Activated CD4-positive, alpha-beta T cell treated with anti-CD3 and anti-CD28 coated beads for 36 hours (primary cell): Measurements from ENCODE around the gene KCNMB2. TPM values are rescaled to one million over a fixed set of nuclear protein-coding genes. Genes with fewer than 3 reads are reported as not detected.

Experiments used
- ATAC-seq: fragments of 200-7000 bp; cut with Tn5 transposase; one replicate; pipeline ENCODE4 v1.10.0; 2021; ENCODE audit warnings: mild to moderate bottlenecking, moderate library complexity
- CTCF ChIA-PET: fragments of 350-600 bp; sonication (Branson Sonifier 250); formaldehyde crosslinking; loops from one replicate; lab custom pipeline; 2021; ENCODE audit warnings: antibody characterized with exemption; lab: Charles Lee
- POLR2A ChIA-PET: fragments of 350-600 bp; sonication (Branson Sonifier 250); formaldehyde crosslinking; loops from one replicate; lab custom pipeline; 2021; ENCODE audit warnings: antibody characterized with exemption, inconsistent platforms; lab: Charles Lee
- DNase-seq: peaks from one replicate; pipeline ENCODE4 v3.0.0-alpha.2; 2020
- H3K27ac Mint-ChIP-seq: one replicate; pipeline ENCODE4 v1.8.0; 2021; ENCODE audit warnings: mixed read lengths
- H3K27me3 Mint-ChIP-seq: one replicate; pipeline ENCODE4 v1.8.0; 2021; ENCODE audit warnings: mixed read lengths
- H3K36me3 Mint-ChIP-seq: one replicate; pipeline ENCODE4 v1.8.0; 2021; ENCODE audit warnings: low read depth, mixed read lengths
- H3K4me1 Mint-ChIP-seq: one replicate; pipeline ENCODE4 v1.8.0; 2021; ENCODE audit warnings: mixed read lengths
- H3K4me3 Mint-ChIP-seq: one replicate; pipeline ENCODE4 v1.8.0; 2021; ENCODE audit warnings: mild to moderate bottlenecking, moderate library complexity, mixed read lengths
- H3K9me3 Mint-ChIP-seq: one replicate; pipeline ENCODE4 v1.8.0; 2021; ENCODE audit warnings: low read depth, mixed read lengths
- intact Hi-C, 2 experiments: fragments of 100-400 bp; cut with DNase I in 1 of 2; cut with micrococcal nuclease in 1 of 2; formaldehyde crosslinking; loops; one replicate each; pipeline versions ENCODE4 v1.14.2 to v1.15.1; 2022 to 2024; cut with DNase I, micrococcal nuclease
- total RNA-seq, 2 experiments: library from RNA; stranded (reverse); gene quantifications; one replicate each; pipeline ENCODE4 v1.2.3, GENCODE V29; 2021

The KCNMB2 gene
- total RNA-seq, 2 experiments from 2014 or later = not detected

DNA sequence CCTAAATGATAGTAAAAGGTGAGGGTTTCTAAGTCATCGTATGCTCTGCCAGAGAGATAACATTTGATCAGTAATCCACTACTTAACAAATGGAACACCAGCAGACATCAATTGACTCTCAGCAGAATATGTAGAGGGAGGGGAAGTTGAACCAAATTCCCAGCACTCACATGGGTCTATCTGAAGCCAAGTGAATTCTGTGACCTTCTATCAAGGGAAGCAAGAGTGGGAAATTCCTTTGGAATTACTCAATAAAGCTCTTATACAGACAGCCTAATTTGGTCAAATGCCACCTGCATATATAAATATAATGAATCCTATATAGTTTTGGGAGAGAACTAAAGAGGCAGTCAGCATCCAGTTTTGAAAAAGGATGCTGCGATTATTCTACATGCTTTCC lies 15.8 kb upstream of the KCNMB2 start:
- H3K27ac Mint-ChIP-seq = no peak overlapping the region
- H3K4me1 Mint-ChIP-seq = no peaks in the 10 kb centered on the region
- ATAC-seq = no peak
- no peaks in the 10 kb centered on the region for H3K9me3 Mint-ChIP-seq
- POLR2A ChIA-PET = no interaction called here
- H3K36me3 Mint-ChIP-seq = no peaks in the 10 kb centered on the region
- CTCF ChIA-PET = no interaction called here
- DNase-seq = no peak
- peaks cover 5% of the 10 kb centered on the region for H3K27me3 Mint-ChIP-seq
- intact Hi-C loops = no loop called here
- no peak overlapping the region for H3K4me3 Mint-ChIP-seq

DNA sequence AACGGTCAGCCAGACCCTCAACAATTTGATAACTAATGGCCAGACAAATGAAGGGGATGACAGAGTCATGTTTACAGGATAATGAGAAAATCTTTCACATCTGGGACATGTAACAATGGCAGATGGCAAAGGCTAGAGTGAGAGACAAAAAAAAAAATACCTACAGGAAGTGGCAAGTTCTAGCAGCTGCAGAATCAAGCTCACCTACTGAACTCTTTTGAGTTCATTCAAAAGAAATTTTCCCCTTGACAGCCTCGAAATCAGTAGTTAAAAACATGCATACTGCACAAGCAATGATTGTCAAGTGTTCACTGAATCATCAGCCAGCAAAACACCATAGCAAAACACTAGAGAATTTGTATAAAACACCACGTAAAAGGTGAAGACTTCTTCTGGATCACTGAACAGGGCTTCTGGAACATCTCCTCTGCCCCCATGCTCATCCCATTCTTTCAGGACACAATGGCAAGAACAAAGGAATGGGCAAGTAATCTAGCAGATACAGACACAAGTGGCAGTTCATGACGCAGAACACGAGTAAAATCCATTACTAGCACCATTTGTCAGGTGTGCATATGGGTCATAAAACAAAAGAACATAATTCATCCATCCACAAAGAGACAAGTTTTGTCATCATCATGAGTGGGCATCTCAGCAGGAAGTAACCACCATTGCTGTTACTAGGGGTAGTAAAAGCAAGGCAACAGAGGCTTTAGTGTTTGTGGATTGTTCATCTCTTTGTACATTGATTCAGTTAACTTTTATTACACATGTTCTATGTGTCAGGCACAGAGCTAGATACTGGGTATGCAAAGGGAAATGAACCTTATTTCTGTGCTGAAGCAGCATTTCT lies 13.8 kb upstream of the KCNMB2 start:
- Mint-ChIP-seq H3K4me3 (no peak overlapping the region), H3K4me1 (no peaks in the 10 kb centered on the region), H3K27ac (no peak overlapping the region), H3K36me3 (no peaks in the 10 kb centered on the region), H3K9me3 (no peaks in the 10 kb centered on the region), H3K27me3 (peaks cover 7% of the 10 kb centered on the region)
- POLR2A ChIA-PET = no interaction called here
- DNase-seq (no peak), ATAC-seq (no peak)
- CTCF ChIA-PET = interaction anchor here (0.6 kb wide), 1 partner anchor 79 kb away, joined by 3 read pairs; no protein-coding TSS in a partner anchor
- intact Hi-C loops = no loop called here

DNA sequence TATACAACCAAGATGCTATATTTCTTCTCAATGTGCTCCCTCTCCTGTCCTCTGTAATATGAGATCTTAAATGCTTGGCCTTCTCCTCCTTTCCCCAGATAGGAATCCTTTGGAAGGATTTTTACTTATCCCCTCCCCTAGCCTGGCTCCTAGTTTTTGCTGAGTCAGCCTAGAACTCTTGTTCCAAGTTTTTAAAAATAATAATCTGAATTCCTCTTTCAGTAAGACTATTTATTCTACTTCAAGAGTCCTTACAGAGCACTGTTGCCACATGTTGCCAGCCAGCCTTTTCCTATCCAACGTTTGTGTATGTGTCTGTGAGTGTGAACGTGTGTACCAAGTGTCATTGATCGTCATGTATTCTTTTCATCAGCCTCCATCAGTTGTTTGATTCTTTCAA lies 11.0 kb upstream of the KCNMB2 start:
- H3K36me3 Mint-ChIP-seq = no peaks in the 10 kb centered on the region
- H3K27ac Mint-ChIP-seq = no peak overlapping the region
- no peaks in the 10 kb centered on the region for H3K4me1 Mint-ChIP-seq
- CTCF ChIA-PET = no interaction called here
- no peaks in the 10 kb centered on the region for H3K9me3 Mint-ChIP-seq
- POLR2A ChIA-PET = no interaction called here
- H3K27me3 Mint-ChIP-seq = peaks cover 10% of the 10 kb centered on the region
- intact Hi-C loops = no loop called here
- DNase-seq (no peak), ATAC-seq (no peak)
- H3K4me3 Mint-ChIP-seq = no peak overlapping the region

DNA sequence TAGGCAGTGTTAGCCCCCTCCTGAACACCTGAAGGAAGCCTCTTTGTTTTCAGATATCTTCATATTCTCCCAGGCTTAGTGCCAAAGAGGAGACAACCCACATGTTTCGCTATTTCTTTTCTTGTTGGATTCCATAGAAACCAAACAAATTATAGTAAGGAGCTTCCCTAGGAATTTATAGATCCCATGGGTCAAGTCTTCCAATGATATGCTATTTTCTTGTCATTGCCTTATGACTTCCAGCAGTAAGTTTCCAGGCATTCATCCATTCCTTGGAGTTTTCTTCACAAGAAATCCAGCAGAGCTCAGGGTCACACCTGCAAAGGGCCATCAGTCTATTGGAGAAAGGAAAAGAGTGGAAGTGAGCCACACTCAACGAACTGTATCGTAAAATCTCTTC lies 9.9 kb upstream of the KCNMB2 start:
- H3K4me1 Mint-ChIP-seq = no peaks in the 10 kb centered on the region
- DNase-seq = no peak
- no peak overlapping the region for H3K4me3 Mint-ChIP-seq
- no peak overlapping the region for H3K27ac Mint-ChIP-seq
- peaks cover 10% of the 10 kb centered on the region for H3K27me3 Mint-ChIP-seq
- no peaks in the 10 kb centered on the region for H3K9me3 Mint-ChIP-seq
- intact Hi-C loops = no loop called here
- no peaks in the 10 kb centered on the region for H3K36me3 Mint-ChIP-seq
- CTCF ChIA-PET = interaction anchor here (0.7 kb wide), 1 partner anchor 12 kb away, joined by 4 read pairs; no protein-coding TSS in a partner anchor
- ATAC-seq = no peak
- POLR2A ChIA-PET = no interaction called here

DNA sequence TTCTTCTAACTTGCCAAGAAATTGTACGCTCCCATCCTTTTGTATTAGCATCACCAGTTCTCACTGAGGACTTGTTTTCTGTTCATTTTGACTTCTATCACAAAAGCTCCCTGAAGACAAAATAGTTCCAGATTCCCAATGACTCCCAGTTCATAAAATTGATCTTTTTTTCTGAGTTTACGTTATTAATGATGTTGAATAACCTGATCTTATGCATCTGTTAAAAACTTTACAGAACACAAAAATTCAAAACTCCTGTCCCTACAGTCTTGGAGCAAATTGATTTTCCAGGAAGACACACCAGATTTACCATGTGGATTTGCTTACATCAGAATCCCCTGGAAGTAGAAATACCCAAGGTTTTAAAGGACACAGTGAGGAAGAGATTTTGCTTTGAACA lies 8.3 kb upstream of the KCNMB2 start:
- no peak for ATAC-seq

DNA sequence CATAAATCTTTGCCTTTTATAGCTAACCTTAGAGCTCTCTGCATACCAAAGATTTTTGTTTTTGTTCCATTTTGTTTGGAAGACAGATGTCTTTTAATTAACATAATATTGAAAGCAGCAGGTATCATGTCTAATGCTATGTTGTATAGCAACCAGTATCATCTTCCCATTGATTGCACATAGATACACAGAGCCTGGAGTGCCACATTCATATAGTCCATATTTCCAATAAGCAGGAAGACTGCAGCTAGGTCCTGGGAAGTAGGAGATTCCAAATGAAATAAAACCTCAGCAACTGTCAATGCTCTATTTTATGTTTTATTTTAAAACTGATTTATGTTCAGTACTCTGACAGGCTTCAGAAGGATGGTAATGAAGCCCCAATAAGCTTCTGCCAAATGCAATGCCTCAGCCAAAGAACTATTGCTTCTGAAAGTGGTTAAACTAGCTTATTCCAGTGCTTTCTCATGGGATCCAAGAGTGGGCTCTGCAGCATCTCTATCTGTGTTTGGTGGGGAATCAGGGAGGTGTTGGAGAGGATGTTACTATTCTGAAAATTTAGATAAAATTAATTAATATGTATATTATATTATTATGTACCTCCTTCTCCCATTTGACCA lies 6.5 kb upstream of the KCNMB2 start:
- H3K27me3 Mint-ChIP-seq = peaks cover 25% of the 10 kb centered on the region
- CTCF ChIA-PET = no interaction called here
- no peaks in the 10 kb centered on the region for H3K9me3 Mint-ChIP-seq
- DNase-seq (no peak), ATAC-seq (no peak)
- intact Hi-C loops = no loop called here
- H3K36me3 Mint-ChIP-seq = no peaks in the 10 kb centered on the region
- H3K4me1 Mint-ChIP-seq = no peaks in the 10 kb centered on the region
- no peak overlapping the region for H3K4me3 Mint-ChIP-seq
- no peak overlapping the region for H3K27ac Mint-ChIP-seq
- POLR2A ChIA-PET = no interaction called here

More for the DNA sequence above, 8.3 kb upstream of the KCNMB2 start:
- Mint-ChIP-seq H3K4me1 (no peaks in the 10 kb centered on the region), H3K27ac (no peak overlapping the region), H3K9me3 (no peaks in the 10 kb centered on the region), H3K27me3 (peaks cover 16% of the 10 kb centered on the region), H3K4me3 (no peak overlapping the region), H3K36me3 (no peaks in the 10 kb centered on the region)
- POLR2A ChIA-PET = no interaction called here
- DNase-seq = no peak
- CTCF ChIA-PET = no interaction called here
- intact Hi-C loops = no loop called here

DNA sequence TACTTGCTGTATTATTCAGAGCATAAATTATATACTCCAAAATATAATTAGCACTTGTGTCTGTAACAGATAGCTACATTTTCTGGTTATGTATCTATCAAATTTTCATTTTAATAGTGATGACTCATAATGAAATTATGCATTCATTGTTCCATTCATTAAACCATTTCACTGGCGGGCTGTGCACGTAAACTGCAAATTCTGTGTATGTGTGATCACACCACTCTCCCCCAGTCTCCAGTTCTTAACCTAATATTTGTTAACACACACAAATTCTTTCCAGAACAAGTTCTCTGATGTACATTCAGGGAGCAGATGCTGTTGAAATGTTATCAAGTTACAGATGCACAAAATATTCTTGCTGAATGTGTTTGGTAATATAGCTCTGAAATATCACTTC lies 3.8 kb upstream of the KCNMB2 start:
- no peaks in the 10 kb centered on the region for H3K9me3 Mint-ChIP-seq
- DNase-seq (no peak), ATAC-seq (no peak)
- CTCF ChIA-PET = no interaction called here
- peaks cover 36% of the 10 kb centered on the region for H3K27me3 Mint-ChIP-seq
- POLR2A ChIA-PET = no interaction called here
- no peak overlapping the region for H3K27ac Mint-ChIP-seq
- H3K36me3 Mint-ChIP-seq = no peaks in the 10 kb centered on the region
- peaks cover 10% of the 10 kb centered on the region for H3K4me1 Mint-ChIP-seq
- no peak overlapping the region for H3K4me3 Mint-ChIP-seq
- intact Hi-C loops = no loop called here

DNA sequence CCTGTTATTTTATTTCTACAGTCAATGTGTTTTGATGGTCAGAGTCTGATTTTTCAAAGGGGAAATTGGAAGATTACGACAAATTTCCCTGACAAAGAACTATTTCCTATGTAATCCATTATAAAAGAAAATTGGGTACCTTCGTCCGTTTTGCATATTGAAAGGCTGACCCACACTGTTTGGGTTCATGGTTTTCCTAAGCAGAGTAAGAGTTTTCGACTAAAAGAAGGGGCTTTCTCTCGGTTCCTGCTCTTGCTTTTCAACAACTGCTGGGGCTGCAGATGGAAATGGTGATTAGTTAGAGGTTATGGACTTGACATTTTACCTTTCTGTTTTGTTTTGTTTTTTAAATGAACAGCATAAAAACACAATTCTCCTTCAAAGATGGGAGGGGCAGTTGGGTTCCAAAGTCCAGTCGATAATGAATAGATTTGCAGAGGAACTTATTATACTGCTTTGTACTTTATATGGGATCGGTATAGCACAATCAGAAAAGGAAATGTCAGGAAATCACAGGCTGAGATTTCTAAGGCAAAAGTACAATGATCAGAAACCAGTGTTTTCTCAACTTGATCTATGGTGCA lies 978 bp downstream of the KCNMB2 start:
- intact Hi-C loops = no loop called here
- no peak for ATAC-seq
- ChIA-PET POLR2A (no interaction called here), CTCF (no interaction called here)
- H3K4me3 Mint-ChIP-seq = no peak overlapping the region
- H3K36me3 Mint-ChIP-seq = no peaks in the 10 kb centered on the region
- H3K9me3 Mint-ChIP-seq = no peaks in the 10 kb centered on the region
- H3K27ac Mint-ChIP-seq = no peak overlapping the region
- DNase-seq = no peak
- H3K4me1 Mint-ChIP-seq = peaks cover 10% of the 10 kb centered on the region
- H3K27me3 Mint-ChIP-seq = peaks cover 54% of the 10 kb centered on the region

DNA sequence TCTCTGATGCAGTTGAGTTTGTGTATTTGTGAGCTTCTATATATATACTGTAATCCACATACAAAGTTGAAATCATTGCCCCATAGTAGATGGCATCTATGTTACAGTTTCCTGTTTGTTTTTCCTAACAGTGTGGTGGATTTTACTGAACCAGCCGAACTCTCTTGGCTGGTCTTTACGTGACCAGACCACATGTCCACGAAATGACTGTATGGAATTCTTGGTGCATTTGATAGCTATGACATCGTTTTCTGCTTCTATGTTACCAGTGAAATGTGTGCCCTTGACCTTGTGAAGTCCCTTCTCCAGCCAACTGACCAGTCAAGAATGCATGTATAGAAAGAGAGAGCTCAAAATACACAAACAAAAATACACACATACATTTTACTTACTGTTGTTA lies 1.8 kb downstream of the KCNMB2 start:
- CTCF ChIA-PET = no interaction called here

DNA sequence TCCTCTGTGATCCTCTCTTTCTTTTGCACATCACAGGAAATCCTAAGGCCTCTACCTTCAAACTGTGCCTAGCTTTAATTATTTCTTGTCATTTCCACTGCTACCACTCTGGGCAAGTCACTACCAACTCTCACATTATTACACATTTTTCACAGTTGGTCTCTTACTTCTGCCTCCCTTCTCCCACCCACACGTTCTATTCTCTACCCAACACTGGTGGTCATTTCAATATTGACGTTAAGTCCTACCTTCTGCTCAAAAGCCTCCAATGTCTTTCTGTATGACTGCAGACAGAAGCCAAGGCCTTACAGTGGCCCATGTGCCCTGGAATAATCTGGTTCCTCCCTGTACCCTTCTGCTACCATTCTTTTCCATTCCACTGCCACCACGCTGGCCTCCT lies 3.9 kb downstream of the KCNMB2 start:
- peaks cover 40% of the 10 kb centered on the region for H3K27me3 Mint-ChIP-seq
- CTCF ChIA-PET = no interaction called here
- H3K9me3 Mint-ChIP-seq = no peaks in the 10 kb centered on the region
- ATAC-seq (no peak), DNase-seq (no peak)
- no peak overlapping the region for H3K4me3 Mint-ChIP-seq
- intact Hi-C loops = no loop called here
- H3K4me1 Mint-ChIP-seq = peaks cover 10% of the 10 kb centered on the region
- H3K27ac Mint-ChIP-seq = no peak overlapping the region
- H3K36me3 Mint-ChIP-seq = no peaks in the 10 kb centered on the region
- POLR2A ChIA-PET = no interaction called here

More for the DNA sequence above, 1.8 kb downstream of the KCNMB2 start:
- H3K27me3 Mint-ChIP-seq = peaks cover 50% of the 10 kb centered on the region
- no peaks in the 10 kb centered on the region for H3K36me3 Mint-ChIP-seq
- POLR2A ChIA-PET = no interaction called here
- no peak overlapping the region for H3K4me3 Mint-ChIP-seq
- ATAC-seq = no peak
- no peak for DNase-seq
- no peak overlapping the region for H3K27ac Mint-ChIP-seq
- H3K9me3 Mint-ChIP-seq = no peaks in the 10 kb centered on the region
- intact Hi-C loops = no loop called here
- peaks cover 10% of the 10 kb centered on the region for H3K4me1 Mint-ChIP-seq

DNA sequence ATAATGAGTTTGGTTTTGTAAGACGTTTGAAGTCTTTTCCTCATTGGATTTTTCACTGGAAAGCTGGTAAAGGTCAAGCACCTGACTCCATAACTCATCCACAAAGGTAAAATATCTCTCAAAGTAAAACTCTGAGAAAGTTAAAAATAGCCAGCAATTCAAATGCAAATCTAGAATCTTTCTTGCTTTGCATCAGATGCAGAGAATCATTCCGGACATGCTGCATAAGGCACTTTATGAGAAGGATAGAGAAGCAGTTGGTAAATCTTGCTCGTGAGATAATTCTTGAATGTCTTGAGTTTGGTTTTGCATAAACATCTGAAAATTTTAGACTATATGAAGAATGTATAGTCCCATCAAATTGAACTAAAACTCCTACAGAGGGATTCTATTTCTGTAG lies 9.1 kb downstream of the KCNMB2 start:
- POLR2A ChIA-PET = no interaction called here
- no peaks in the 10 kb centered on the region for H3K36me3 Mint-ChIP-seq
- peaks cover 8% of the 10 kb centered on the region for H3K27me3 Mint-ChIP-seq
- intact Hi-C loops = no loop called here
- H3K9me3 Mint-ChIP-seq = no peaks in the 10 kb centered on the region
- H3K27ac Mint-ChIP-seq = no peak overlapping the region
- CTCF ChIA-PET = interaction anchor here (0.5 kb wide), 1 partner anchor 1234 kb away, joined by 3 read pairs; no protein-coding TSS in a partner anchor
- H3K4me1 Mint-ChIP-seq = no peaks in the 10 kb centered on the region
- no peak overlapping the region for H3K4me3 Mint-ChIP-seq
- no peak for DNase-seq
- ATAC-seq = no peak

DNA sequence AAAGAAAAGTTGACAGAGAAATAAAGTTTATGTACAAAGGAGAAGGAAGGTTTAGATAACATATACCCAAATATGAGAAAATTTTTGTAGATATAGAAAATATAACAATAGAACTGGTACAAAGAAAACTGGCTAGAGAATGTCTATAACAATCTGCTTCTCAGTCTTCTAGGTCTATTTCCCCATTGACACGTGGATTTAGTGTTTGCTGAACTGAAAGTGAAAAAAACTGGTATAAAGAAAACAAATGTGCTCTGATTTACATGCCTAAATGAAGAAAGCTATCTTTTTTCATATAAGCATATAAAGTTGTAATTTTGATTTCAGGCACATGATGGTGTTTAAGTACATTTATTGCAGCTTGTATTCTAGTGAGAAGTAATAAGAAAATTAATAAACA lies 9.8 kb downstream of the KCNMB2 start:
- ATAC-seq (no peak), DNase-seq (no peak)
- ChIA-PET CTCF (no interaction called here), POLR2A (no interaction called here)
- Mint-ChIP-seq H3K9me3 (no peaks in the 10 kb centered on the region), H3K4me3 (no peak overlapping the region), H3K27ac (no peak overlapping the region), H3K27me3 (peaks cover 3% of the 10 kb centered on the region), H3K36me3 (no peaks in the 10 kb centered on the region), H3K4me1 (no peaks in the 10 kb centered on the region)
- intact Hi-C loops = no loop called here
